Astrocyte (in vitro differentiated cells and primary cell): ENCODE results near the gene HSPA2.

ENCODE experiments used
- CTCF ChIP-seq: IDR thresholded peaks from 2 replicates; pipeline ENCODE4 v1.5.1; 2011; ENCODE audit warnings: low read depth, mild to moderate bottlenecking, inconsistent platforms, low read length, moderate library complexity; ENCODE audit not compliant: insufficient read depth
- EZH2 ChIP-seq: IDR thresholded peaks from 2 replicates; pipeline ENCODE4 v1.6.1; 2012; ENCODE audit warnings: mild to moderate bottlenecking, low read length, inconsistent platforms; ENCODE audit not compliant: insufficient read depth

GRCh38 chr14:64513271-64513670 is 27.3 kb upstream of the HSPA2 start:
- TF ChIP-seq CTCF, result no peak
- no peak for TF ChIP-seq EZH2
